OCI-LY7 (cell line): ENCODE measurements around the gene TMPRSS7. TPM values are rescaled to one million over a fixed set of nuclear protein-coding genes. Genes with fewer than 3 reads are reported as not detected.

ENCODE experiments used
- BruUV-seq: library from RNA; stranded (reverse); fragments of 400-500 nt; replicated peaks from 2 replicates; lab custom pipeline; 2021; lab: Mats Ljungman, UMichigan
- CTCF ChIA-PET: fragments of 300-600 bp; sonication (Branson Sonifier 250); formaldehyde crosslinking; loops from one replicate; lab custom pipeline; 2022; ENCODE audit warnings: antibody characterized with exemption; ENCODE audit not compliant: unreplicated experiment; lab: Charles Lee
- POLR2A ChIA-PET: fragments of 300-600 bp; sonication (Branson Sonifier 250); formaldehyde crosslinking; loops from one replicate; lab custom pipeline; 2022; ENCODE audit warnings: antibody characterized with exemption; lab: Charles Lee
- DNase-seq: peaks from one replicate; pipeline ENCODE4 v3.0.0-alpha.2; 2015; ENCODE audit warnings: low spot score
- H2AFZ ChIP-seq: fragments of 200-600 bp; sonication (generic), shearing (Covaris generic); 2 replicates; pipeline ENCODE4 v1.6.1; 2014; ENCODE audit warnings: mild to moderate bottlenecking, antibody characterized with exemption, low read length, moderate library complexity
- H3K27ac ChIP-seq: fragments of 200-600 bp; sonication (generic); 2 replicates; pipeline ENCODE4 v1.5.1; 2014; ENCODE audit warnings: mixed run types, low read depth, mild to moderate bottlenecking, moderate library complexity, low read length, inconsistent platforms; ENCODE audit not compliant: poor library complexity, severe bottlenecking
- H3K36me3 ChIP-seq: fragments of 200-600 bp; sonication (generic); 2 replicates; pipeline ENCODE4 v1.6.1; 2014; ENCODE audit warnings: mild to moderate bottlenecking, antibody characterized with exemption, low read length, moderate library complexity, mixed read lengths; ENCODE audit not compliant: insufficient read depth
- H3K4me1 ChIP-seq: fragments of 200-600 bp; sonication (generic); 2 replicates; pipeline ENCODE4 v1.5.1; 2014; ENCODE audit warnings: mild to moderate bottlenecking, low read length; ENCODE audit not compliant: insufficient read depth, poor library complexity, severe bottlenecking
- H3K4me2 ChIP-seq: fragments of 200-600 bp; sonication (generic); 2 replicates; pipeline ENCODE4 v1.6.1; 2014; ENCODE audit warnings: mild to moderate bottlenecking, low read length
- H3K4me3 ChIP-seq: fragments of 200-600 bp; sonication (generic); 2 replicates; pipeline ENCODE4 v1.5.1; 2014; ENCODE audit warnings: mild to moderate bottlenecking, low read depth, low read length; ENCODE audit not compliant: poor library complexity, severe bottlenecking
- H3K79me2 ChIP-seq: fragments of 200-600 bp; sonication (generic); 2 replicates; pipeline ENCODE4 v1.6.1; 2016; ENCODE audit warnings: low read depth, mild to moderate bottlenecking, low read length, moderate library complexity, mixed read lengths; ENCODE audit not compliant: insufficient read depth
- H3K9me2 ChIP-seq: fragments of 200-600 bp; sonication (generic); 2 replicates; pipeline ENCODE4 v1.6.1; 2016; ENCODE audit warnings: mild to moderate bottlenecking, low read length, mixed read lengths; ENCODE audit not compliant: insufficient read depth
- H3K9me3 ChIP-seq: fragments of 200-600 bp; sonication (generic); 2 replicates; pipeline ENCODE4 v1.6.1; 2014; ENCODE audit warnings: mild to moderate bottlenecking, mixed run types, low read length, mixed read lengths
- H4K20me1 ChIP-seq: fragments of 200-600 bp; sonication (generic); 2 replicates; pipeline ENCODE4 v1.6.1; 2014; ENCODE audit warnings: mild to moderate bottlenecking, antibody characterized with exemption, low read length, moderate library complexity, mixed read lengths; ENCODE audit not compliant: insufficient read depth
- CTCF ChIP-seq: fragments of 200-600 bp; sonication (generic); conservative IDR thresholded peaks from 2 replicates; pipeline ENCODE4 v1.5.1; 2014; ENCODE audit warnings: mild to moderate bottlenecking, antibody characterized with exemption, low read length, moderate library complexity, mixed read lengths
- EZH2phosphoT487 ChIP-seq: fragments of 200-600 bp; sonication (generic); IDR thresholded peaks from 2 replicates; pipeline ENCODE4 v1.6.1; 2018; ENCODE audit warnings: low read depth, borderline replicate concordance, mild to moderate bottlenecking, mixed run types, antibody characterized with exemption, low read length, moderate library complexity, mixed read lengths
- intact Hi-C: fragments of 100-400 bp; cut with micrococcal nuclease; formaldehyde crosslinking; loops from one replicate; pipeline ENCODE4 v1.10.0; 2022; ENCODE audit not compliant: unreplicated experiment
- total RNA-seq, 2 experiments: library from RNA; depleted of rRNA in 1 of 2; stranded (reverse); fragments of >200 nt in 1 of 2; shearing (Covaris generic) in 1 of 2; gene quantifications; 2 replicates each; pipeline ENCODE4 v1.2.3, GENCODE V29; 2014 to 2022

Gene TMPRSS7
- total RNA-seq, 2 experiments from 2014 or later, result not detected

DNA sequence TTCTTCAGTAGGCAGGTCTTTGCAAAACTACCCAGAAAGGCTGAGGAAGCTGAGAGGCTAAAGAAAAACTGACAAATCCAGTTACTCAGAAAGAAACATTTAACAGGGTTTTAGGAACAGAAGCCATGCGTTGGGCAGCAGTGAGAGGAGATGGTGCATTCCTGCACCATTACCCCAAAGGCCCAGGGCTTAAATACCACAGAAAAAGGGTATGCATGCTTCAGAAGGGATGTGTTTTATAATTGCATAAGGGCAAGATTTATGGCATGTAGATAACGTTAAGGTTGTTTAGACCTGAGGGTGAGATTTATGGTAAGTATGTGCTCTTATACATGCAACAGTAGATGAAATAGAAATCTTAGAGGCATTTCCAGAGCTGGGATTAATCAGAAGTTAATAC is 61.6 kb downstream of the TMPRSS7 start:
- Histone ChIP-seq H3K27ac (no peak overlapping the region), H3K9me2 (no peaks in the 10 kb centered on the region), H4K20me1 (no peaks in the 10 kb centered on the region), H3K36me3 (peaks cover 12% of the 10 kb centered on the region), H3K4me1 (peaks cover 37% of the 10 kb centered on the region), H3K4me2 (no peak overlapping the region), H2AFZ (no peak overlapping the region), H3K79me2 (peaks cover 5% of the 10 kb centered on the region; the same call in 1 of the 2 replicates), H3K4me3 (no peak overlapping the region), H3K9me3 (no peaks in the 10 kb centered on the region; the same call in 1 of the 2 replicates)
- no peak for TF ChIP-seq EZH2phosphoT487
- TF ChIP-seq CTCF, result no peak
- intact Hi-C loops, result no loop called here
- BruUV-seq, result no TSS peak
- POLR2A ChIA-PET, result no interaction called here
- CTCF ChIA-PET, result no interaction called here
- no peak for DNase-seq

DNA sequence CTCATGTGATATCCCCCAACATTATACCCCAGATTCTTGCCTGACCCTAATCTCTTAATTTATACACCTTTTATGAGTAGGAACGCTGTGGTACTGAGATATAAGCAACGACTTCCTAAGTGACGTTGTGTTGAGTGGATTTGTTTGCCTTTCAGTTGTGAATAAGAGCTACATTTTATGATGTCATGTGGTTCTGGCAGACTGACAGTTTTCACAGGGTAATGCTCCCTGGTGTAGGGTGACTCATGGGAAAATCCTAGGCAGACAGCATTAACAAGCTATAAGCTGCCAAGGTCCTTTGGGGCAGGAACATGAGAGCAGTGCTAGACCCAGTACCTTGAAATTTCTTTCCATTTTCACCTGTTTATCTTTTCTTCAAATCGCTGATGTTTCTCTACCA is 62.8 kb downstream of the TMPRSS7 start:
- Histone ChIP-seq H3K4me3 (no peak overlapping the region), H4K20me1 (no peaks in the 10 kb centered on the region), H2AFZ (no peak overlapping the region), H3K79me2 (no peaks in the 10 kb centered on the region; the same call in 1 of the 2 replicates), H3K27ac (no peak overlapping the region), H3K4me2 (no peak overlapping the region), H3K36me3 (peaks cover 12% of the 10 kb centered on the region), H3K9me2 (no peaks in the 10 kb centered on the region), H3K4me1 (peaks cover 25% of the 10 kb centered on the region), H3K9me3 (no peaks in the 10 kb centered on the region; the same call in 1 of the 2 replicates)
- TF ChIP-seq EZH2phosphoT487 (no peak), CTCF (no peak)
- intact Hi-C loops, result no loop called here
- DNase-seq, result no peak
- no TSS peak for BruUV-seq
- CTCF ChIA-PET, result interaction anchor here (0.8 kb wide), 1 partner anchor 14 kb away, joined by 3 read pairs; no protein-coding TSS in a partner anchor
- POLR2A ChIA-PET, result interaction anchor here (0.6 to 2.0 kb wide), 3 partner anchors 11 to 416 kb away, joined by 3 to 12 read pairs (median 3); no protein-coding TSS in a partner anchor

DNA sequence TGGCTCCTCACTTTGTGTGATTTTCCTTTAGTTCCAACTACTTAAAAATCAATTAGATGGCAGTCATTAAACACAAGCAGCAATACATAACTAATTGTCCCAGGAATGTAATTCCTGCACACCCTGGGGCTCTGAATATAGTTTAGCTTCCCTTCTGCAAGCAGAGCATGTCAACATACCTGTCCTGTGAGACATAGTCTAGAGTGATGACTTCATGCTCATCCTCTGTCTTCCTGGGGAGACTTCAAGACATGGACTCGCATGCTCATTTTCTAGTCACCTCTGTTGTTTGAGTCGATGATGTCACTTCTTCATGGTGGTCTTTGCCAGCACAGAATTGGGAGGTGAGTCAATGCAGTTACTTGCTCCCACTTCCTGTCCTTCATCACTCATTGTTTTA is 67.4 kb downstream of the TMPRSS7 start:
- Histone ChIP-seq H2AFZ (no peak overlapping the region), H3K9me2 (no peaks in the 10 kb centered on the region), H3K79me2 (no peaks in the 10 kb centered on the region), H3K36me3 (peaks cover 21% of the 10 kb centered on the region), H3K27ac (no peak overlapping the region), H3K4me3 (no peak overlapping the region), H3K4me1 (peaks cover 11% of the 10 kb centered on the region), H3K9me3 (no peaks in the 10 kb centered on the region; the same call in 1 of the 2 replicates), H3K4me2 (no peak overlapping the region), H4K20me1 (no peaks in the 10 kb centered on the region)
- intact Hi-C loops, result no loop called here
- no peak for DNase-seq
- CTCF ChIA-PET, result no interaction called here
- POLR2A ChIA-PET, result interaction anchor here (0.6 kb wide), 1 partner anchor 13 kb away, joined by 4 read pairs; no protein-coding TSS in a partner anchor
- no peak for TF ChIP-seq CTCF
- TF ChIP-seq EZH2phosphoT487, result no peak
- no TSS peak for BruUV-seq
